HG02588 (cell line): ENCODE data around the gene MAGEB6B.
"Not testable (repeated sequence)": the region's sequence is repeated elsewhere in the genome, so short reads cannot be mapped to it uniquely, and the experiment has no call there.

Experiments
- ATAC-seq: cut with Tn5 transposase; IDR thresholded peaks from one replicate; pipeline ENCODE4 v1.9.1; 2021; ENCODE audit warnings: mild to moderate bottlenecking, moderate library complexity; ENCODE audit not compliant: unreplicated experiment

The MAGEB6B gene

GRCh38 chrX:26160301-26160700, at the start of gene MAGEB6B:
MAGEB6B (plus strand) TSS chrX:26160601; CDS start chrX:26160601, 0 bp downstream.
- no peak for ATAC-seq

- no peak for ATAC-seq
These were observed 22.1 kb upstream of the MAGEB6B start, which contains the start of gene MAGEB18 for GRCh38 chrX:26138274-26138673. MAGEB18 (plus strand) TSS chrX:26138343; CDS start chrX:26138986, 643 bp downstream.

- ATAC-seq = no peak
These were observed 14.4 kb upstream of the MAGEB6B start for GRCh38 chrX:26146024-26146423.

- ATAC-seq = no peak
These were observed 31.8 kb downstream of the MAGEB6B start, which contains the start of gene MAGEB6 for GRCh38 chrX:26192204-26192603. MAGEB6 (plus strand) TSS chrX:26192440; CDS start chrX:26193847, 1,407 bp downstream.

GRCh38 chrX:26203561-26203960, 43.2 kb downstream of the MAGEB6B start:
- no peak for ATAC-seq

GRCh38 chrX:26204717-26205116, 44.3 kb downstream of the MAGEB6B start:
- ATAC-seq = not testable (repeated sequence)

GRCh38 chrX:26208012-26208411, 47.6 kb downstream of the MAGEB6B start:
- no peak for ATAC-seq
